22Rv1 (cell line): ENCODE data around the gene ESYT2.

Source experiments
- CTCF ChIP-seq: fragments of 450-650 bp; IDR thresholded peaks from 2 replicates; pipeline ENCODE4 v1.5.1; 2017; ENCODE audit warnings: mild to moderate bottlenecking
- ZFX ChIP-seq: fragments of 450-650 bp; IDR thresholded peaks from 2 replicates; pipeline ENCODE4 v1.6.1; 2017; ENCODE audit warnings: antibody characterized with exemption, borderline replicate concordance

- TF ChIP-seq CTCF (no peak), ZFX (no peak)
Measured at GRCh38 chr7:158740013-158740656, 89.2 kb downstream of the ESYT2 start.
